ENCODE data around the gene LATS2.
A peak's percentile ranks its signal among the peaks of the same experiment; 100 is the strongest.
"Not testable (repeated sequence)": the region's sequence is repeated elsewhere in the genome, so short reads cannot be mapped to it uniquely, and the experiment has no call there.

LATS2 gene

DNA sequence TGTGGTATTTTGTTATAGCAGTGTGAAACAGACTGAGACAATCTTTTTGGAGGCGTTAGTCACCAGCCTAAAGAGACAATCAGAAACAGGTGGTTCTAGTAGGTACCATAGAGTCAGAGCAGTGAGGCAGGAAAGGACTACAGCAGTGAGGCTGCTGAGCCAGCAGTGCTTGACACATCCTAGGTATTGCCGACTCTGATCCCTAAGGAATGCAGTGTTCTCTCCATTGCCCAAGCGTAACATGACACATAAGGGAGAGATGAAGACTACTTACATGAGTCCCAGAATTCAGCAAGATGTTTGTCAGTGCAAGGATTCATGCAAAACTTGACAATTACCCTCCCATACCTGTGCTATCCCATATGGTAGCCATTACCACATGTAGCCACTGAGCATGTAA, 96.5 kb downstream of the LATS2 start:
- peak; percentile 93 for DNase-seq (ENCODE audit: low read depth)

DNA sequence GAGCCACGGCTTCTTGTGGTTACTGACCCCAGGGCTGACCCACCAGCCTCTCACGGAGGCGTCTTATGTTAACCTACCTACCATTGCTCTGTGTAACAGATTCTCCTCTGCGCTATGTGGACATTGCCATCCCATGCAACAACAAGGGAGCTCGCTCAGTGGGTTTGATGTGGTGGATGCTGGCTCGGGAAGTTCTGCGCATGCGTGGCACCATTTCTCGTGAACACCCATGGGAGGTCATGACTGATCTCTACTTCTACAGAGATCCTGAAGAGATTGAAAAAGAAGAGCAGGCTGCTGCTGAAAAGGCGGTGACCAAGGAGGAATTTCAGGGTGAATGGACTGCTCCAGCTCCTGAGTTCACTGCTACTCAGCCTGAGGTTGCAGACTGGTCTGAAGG, 99.7 kb downstream of the LATS2 start:
- not testable (repeated sequence) for DNase-seq (ENCODE audit: low read depth)

DNA sequence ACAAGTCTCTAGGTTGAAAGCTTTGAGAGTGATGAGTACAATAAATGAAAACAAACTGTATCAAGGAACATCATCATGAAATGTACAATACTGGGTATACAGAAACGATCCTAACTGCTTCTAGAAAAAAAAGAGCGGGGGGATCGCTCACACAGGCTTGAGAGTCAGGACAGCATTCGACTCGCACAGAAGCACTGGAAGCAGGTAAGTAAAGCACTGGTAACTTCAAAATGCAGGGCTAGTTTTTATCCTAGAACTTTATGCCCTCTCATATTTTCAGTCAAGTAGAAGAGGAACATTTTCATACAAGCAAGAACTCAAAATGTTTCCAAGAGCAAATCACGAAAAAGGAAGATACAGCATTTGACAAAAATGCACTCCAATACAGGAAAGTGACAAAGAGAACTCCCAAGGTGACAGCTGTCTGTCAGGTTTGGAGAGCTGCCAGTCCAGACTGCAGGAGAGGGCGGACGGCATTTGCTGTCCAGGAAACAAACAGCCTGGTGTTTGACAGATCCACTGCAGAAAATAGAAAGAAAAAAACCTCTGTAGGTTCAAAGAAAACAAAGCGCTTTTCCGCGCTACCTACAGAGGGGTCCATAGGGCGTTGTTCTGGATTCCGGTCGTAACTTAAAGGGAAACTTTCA, 100.6 kb downstream of the LATS2 start:
- no peak for DNase-seq (ENCODE audit: low read depth)

DNA sequence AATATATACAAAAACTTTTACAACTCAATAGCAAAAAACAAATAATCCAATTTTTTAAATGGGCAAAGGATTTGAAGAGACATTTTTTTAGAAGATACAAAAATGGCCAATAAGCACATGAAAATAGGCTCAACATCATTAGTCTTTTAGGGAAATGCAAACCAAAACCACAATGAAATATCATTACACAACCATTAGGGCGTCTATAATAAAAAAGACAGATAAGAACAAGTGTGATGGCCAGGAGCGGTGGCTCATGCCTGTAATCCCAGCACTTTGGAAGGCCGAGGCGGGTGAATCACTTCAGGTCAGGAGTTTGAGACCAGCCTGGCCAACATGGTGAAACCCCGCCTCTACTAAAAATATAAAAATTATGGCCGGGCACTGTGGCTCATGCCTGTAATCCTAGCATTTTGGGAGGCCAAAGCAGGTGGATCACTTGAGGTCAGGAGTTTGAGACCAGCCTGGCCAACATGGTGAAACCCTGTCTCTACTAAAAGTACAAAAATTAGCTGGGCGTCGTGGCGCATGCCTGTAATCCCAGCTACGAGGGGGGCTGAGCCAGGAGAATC, 104.3 kb downstream of the LATS2 start:
- DNase-seq (ENCODE audit: low read depth) = peak; percentile 91

DNA sequence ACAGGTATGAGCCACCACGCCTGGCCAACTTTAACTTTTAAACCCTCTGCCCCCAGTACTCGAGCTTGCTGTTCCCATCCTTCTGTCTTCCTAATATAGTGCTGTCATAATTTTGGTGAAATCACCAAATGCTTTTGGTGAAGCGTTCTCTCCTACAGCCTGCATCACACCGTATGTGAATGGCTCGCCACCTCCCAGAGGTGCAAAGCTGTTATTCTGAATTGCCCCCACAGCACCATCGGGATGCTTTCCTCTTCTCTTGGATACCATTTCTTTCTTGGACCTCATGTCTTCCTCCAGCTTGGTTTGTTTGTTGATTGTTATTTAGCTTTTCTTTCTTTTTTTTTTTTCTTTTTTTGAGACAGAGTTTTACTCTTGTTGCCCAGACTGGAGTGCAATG, 105.9 kb downstream of the LATS2 start:
- DNase-seq (ENCODE audit: low read depth) = no peak

DNA sequence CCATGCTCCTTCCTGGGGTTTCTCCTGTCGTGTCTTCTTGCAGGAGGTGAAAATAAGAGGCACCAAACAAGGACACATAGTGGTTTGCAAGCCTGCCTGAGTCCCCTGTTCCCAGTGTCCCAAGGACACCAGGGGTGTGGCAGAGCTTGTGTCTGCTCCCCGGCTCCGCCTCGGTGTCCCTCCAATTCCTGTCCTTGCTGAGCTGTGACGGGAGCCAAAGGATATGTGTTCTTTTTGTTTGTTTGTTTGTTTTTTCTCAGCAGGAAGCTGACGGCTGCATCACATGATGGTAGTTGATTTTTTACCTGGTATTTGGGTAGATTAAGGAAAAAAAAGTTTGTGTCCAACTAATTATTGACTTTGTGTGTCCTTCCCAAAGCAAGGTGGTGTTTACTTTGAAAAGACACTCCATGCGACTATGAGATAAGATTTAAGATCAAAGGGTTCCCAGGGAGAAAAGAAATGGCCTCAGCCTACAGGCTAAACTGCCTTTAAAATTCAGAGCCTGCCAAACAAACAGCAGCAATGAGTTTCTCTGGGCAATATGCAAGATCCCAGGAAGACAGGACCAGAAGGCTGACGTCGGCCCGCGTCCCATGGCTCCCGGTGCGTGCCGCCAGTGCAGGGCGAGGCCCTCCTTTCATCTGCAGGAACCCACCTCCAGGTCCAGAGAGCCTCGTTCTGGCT, 108.0 kb downstream of the LATS2 start:
- DNase-seq (ENCODE audit: low read depth) = no peak

DNA sequence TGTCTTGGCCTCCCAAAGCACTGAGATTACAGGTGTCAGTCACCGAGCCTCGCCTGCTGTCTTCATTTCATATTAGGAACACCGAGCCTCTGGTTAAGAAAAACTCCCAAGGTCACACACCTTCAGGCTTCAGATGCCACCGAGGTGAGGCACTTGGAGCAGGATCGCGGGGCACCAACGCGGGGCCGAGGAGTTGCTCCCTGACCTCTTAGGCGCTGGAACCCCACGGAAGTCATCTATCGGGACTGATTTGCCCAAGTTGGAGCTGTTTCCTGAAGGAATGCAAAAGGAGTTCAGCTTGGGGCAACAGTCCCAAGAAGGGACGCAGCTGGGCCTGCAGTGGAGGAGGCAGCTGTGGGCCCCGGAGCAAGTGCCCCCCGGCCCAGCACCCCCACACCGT, 108.5 kb downstream of the LATS2 start:
- no peak for DNase-seq (ENCODE audit: low read depth)

DNA sequence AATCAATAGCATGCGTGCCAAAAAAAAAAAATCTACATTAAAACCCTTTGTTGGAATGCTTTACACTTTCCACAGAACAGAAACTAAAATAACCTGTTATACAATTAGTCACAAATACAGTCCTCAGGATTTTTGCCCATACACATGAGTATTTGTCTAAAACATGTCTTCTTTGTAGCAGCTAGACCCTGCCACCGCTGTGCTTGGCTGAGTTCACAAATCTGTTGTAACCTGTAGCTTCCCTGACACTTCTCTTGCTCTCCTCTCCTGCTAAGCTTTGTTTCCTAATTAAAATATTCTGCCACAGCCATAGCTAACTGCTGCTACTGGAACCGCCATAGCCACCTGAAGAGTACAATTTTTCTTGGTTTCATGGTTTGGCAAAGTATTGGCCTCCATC, 113.4 kb downstream of the LATS2 start:
- DNase-seq (ENCODE audit: low read depth) = not testable (repeated sequence)

DNA sequence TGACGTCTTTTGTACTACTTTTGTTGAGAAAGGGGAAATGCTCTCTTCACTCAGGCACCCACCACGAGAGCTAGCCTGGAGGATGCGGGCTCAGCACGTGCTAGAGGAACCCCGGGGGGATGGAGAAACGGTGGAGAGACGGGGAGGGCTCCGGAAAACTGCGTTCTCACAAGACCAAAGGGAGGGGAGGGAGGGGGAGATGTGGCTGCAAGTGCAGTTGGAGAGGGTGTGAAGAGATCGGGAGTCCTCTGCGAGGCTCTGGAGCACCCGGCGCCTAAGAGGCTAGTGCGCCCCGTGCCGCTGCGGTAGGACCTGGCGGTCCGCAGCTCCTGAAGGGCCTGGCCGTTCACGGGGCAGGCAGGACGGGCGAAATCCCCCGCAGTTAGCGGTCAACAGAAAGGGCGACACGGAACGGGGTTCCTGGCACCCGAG, 115.4 kb downstream of the LATS2 start:
- no peak for DNase-seq (ENCODE audit: low read depth)

DNA sequence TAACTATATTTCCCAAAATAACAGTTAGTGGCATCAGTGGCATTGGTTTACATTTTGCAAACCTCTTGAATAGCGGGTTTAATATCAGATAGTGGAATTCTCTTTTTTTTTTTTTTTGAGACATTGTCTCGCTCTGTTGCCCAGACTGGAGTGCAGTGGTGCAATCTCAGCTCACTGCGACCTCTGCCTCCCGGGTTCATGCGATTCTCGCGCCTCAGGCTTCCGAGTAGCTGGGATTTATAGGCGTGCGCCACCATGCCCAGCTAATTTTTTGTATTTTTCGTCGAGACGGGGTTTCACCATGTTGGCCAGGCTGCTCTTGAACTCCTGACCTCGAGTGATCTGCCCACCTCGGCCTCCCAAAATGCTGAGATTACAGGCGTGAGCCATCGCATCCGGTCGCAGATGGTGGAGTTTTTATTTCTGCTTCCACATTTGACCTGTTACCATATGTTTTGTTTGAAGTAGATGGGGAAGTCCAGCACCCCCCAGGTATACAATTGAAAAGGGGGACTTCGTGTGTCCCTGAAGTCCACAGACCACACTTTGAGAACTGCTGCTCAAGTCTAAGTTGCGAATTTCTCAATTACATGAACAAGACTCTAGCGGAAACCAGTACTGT, 118.3 kb downstream of the LATS2 start:
- no peak for DNase-seq (ENCODE audit: low read depth)

DNA sequence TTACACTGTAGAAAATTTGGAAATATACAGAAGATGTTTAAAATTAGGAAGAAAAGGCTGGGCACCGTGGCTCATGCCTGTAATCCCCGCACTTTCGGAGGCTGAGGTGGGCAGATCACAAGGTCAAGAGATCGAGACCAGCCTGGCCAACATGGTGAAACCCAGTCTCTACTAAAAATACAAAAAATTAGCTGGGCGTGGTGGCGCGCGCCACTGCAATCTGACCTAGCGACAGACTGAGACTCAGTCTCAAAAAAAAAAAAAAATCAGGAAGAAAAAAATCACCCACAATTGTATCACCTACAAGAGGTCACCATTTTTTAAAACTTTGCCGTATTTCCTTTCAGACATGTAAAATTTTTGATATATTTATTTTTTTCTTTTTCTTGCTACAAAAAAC, 120.9 kb downstream of the LATS2 start:
- DNase-seq (ENCODE audit: low read depth) = not testable (repeated sequence)

DNA sequence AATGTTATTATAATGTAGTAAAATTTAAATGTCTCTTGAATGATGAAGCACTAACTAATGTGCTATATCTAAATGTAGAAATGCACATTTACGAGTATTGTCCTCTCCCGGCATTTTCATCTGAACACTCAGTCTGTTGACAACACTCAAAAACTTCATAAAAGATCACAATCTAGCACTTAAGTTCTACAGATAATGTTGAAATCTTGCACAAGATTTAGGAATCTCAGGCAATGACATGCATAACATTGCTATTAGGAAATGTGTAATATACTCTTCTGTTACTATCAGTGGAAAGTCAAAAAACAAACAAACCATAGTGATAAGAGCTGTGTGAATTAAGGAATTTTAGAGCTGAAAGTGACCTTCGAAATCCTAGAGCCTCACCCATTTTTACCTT, 121.3 kb downstream of the LATS2 start:
- peak; percentile 93 for DNase-seq (ENCODE audit: low read depth)

DNA sequence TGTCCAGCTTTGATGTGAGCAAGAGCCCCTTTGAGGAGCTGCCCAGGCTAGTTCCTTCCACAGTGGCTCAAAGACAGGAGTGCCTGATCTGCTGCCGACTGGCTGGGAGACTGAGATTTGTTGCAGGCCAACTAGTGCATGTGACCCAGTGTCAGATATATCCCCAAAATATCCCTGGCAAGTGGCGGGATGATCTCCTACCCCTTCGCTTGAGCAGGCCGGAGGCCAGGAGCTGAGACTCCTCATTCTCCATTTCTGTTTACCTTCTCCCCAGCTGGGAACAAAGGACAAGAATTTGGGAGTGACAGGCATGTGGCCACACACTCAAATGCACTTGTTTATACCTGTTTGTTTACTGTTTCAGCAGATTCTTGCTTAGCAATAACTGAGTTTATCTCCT, 121.7 kb downstream of the LATS2 start:
- DNase-seq (ENCODE audit: low read depth) = no peak

DNA sequence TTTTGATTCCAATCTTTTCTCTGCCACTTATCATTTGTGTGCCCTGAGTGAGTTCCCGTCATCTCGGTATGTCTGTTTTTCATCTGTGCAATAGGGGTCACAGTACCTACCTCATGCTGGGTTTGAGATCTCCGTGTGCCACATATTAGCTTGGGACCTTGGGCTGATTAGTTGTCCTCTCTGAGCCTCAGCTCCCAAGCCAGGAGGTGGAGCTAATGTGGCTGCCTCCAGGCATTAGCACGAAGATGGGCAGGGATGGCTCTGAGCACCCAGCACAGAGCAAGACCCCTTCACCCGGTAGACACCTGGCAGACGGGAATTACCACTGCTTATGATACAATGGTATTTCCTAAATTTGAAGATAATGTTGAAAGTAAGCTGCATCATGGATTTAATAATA, 123.1 kb downstream of the LATS2 start:
- no peak for DNase-seq (ENCODE audit: low read depth)

DNA sequence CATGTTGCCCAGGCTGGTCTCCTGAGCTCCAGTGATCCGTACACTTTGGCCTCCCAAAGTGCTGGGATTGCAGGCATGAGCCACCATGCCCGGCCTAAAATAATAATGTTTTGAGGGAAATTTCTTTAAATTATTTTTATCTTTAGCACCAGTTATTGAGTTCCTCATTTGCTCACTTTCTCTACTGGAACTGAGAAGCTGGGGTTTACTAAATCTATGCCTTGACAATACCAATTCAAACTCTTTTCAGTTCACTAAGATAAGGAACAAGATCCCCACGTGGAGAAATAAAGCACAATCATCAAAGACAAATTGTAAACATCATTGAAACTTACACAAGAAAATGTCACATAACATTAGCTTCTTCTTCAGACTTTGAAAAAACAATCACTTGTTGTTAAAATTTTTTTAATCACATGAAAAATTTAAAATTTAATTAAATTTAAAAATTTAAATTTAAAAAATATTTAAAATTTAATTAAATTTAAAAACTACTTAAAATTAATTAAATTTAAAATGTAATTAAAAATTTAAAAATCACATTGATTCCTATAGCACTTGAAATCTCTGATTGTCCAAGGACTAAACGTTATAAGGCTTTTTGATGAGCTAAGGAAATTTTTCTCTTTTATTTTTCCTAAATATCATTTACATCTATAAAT, 133.7 kb downstream of the LATS2 start:
- DNase-seq (ENCODE audit: low read depth) = no peak

DNA sequence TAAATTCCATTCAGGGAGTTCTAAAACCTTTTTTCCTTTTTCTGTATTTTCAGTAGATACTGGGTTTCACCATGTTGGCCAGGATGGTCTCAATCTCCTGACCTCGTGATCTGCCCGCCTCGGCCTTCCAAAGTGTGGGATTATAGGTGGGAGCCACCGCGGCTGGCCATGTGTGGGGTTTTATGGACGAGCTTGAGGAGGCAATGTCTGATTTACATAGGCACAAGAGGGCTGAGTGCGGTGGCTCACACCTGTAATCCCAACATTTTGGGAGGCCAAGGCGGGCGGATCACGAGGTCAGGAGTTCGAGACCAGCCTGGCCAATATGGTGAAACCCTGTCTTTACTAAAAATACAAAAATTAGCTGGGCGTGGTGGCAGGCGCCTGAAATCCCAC, 136.0 kb downstream of the LATS2 start:
- not testable (repeated sequence) for DNase-seq (ENCODE audit: low read depth)

DNA sequence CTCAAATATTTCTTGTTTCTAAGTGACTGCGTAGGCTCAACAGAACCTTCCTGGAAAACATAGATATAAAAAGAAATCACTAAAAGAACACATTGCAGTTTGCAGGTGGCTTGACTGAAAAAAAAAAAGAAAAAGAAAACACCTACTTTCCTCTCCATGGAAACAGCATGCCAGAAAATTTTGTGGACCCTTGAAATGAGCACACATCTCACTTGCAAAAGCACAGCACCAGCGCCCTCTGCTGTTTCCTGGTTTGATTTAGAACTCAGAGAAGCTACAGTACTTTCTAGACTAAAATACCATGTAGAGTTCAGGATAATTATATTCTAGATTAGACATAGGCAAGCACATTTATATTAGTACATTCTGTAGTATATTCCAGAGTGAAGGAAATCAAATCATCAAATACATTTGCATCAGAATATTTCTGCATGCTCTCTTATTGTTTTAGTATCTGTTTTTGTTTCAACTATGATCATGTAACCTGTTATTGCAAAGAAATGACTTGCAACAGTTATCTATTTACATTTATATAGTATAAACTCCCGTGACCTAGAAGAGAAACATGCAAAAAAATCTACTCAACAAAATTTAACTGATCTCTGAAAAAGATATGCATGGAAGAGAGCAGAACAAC, 136.5 kb downstream of the LATS2 start:
- DNase-seq (ENCODE audit: low read depth) = peak; percentile 77

DNA sequence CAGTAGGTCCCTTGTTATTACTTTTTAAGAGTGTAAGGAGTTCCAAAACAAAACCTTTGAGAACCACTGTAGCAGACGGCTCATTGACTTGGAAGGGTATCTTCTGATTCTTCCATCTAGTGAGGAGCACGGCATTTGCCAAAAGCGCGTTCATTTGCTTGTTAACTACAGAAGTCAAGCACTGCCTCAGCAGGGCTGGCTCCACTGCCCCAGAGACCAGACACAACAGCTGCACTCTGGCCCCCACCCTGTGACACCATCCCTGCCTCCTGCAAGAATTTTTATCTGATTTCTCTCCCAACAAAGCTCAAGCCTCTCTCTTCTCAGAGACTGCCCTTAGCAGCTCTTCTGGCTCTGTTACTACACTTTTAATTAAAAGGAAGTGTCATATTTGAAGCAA, 138.1 kb downstream of the LATS2 start:
- no peak for DNase-seq (ENCODE audit: low read depth)
